ENCODE results near the gene SNAP91.

SNAP91 gene

GRCh38 chr6:83536647-83537589 lies 172.0 kb downstream of the SNAP91 start:
- DNase-seq (ENCODE audit: low read depth) = no peak

- peak; percentile 28 for DNase-seq (ENCODE audit: low read depth)
Observed at GRCh38 chr6:83536034-83536646, 172.8 kb downstream of the SNAP91 start.

GRCh38 chr6:83518816-83519480 lies 190.0 kb downstream of the SNAP91 start:
- DNase-seq (ENCODE audit: low read depth) = peak; percentile 56

- DNase-seq (ENCODE audit: low read depth) = no peak
Observed at GRCh38 chr6:83517500-83517899, 191.4 kb downstream of the SNAP91 start.

- peak; percentile 52 for DNase-seq (ENCODE audit: low read depth)
Observed at GRCh38 chr6:83514866-83515466, 193.9 kb downstream of the SNAP91 start.

- no peak for DNase-seq (ENCODE audit: low read depth)
Observed at GRCh38 chr6:83514466-83514865, 194.4 kb downstream of the SNAP91 start.

GRCh38 chr6:83511901-83512681 lies 196.8 kb downstream of the SNAP91 start, which contains the start of gene PRSS35:
PRSS35 (plus strand) TSS chr6:83512534; CDS start chr6:83523442, 10,908 bp downstream.
- DNase-seq (ENCODE audit: low read depth) = peak; percentile 33

- DNase-seq (ENCODE audit: low read depth) = no peak
Observed at GRCh38 chr6:83511266-83511665, 197.6 kb downstream of the SNAP91 start.

GRCh38 chr6:83510791-83511190 lies 198.1 kb downstream of the SNAP91 start:
- DNase-seq (ENCODE audit: low read depth) = no peak

GRCh38 chr6:83509441-83509840 lies 199.5 kb downstream of the SNAP91 start:
- DNase-seq (ENCODE audit: low read depth) = no peak

- no peak for DNase-seq (ENCODE audit: low read depth)
Observed at GRCh38 chr6:83505356-83505755, 203.5 kb downstream of the SNAP91 start.

Measured in fibroblast of gingiva (primary cell).